GM19463 (cell line): ENCODE data around the gene OXT.
"Not testable (repeated sequence)": the region's sequence is repeated elsewhere in the genome, so short reads cannot be mapped to it uniquely, and the experiment has no call there.

Experiments used
- ATAC-seq: cut with Tn5 transposase; IDR thresholded peaks from one replicate; pipeline ENCODE4 v1.9.1; 2021; ENCODE audit warnings: mild to moderate bottlenecking, moderate library complexity; ENCODE audit not compliant: unreplicated experiment

Gene OXT

DNA sequence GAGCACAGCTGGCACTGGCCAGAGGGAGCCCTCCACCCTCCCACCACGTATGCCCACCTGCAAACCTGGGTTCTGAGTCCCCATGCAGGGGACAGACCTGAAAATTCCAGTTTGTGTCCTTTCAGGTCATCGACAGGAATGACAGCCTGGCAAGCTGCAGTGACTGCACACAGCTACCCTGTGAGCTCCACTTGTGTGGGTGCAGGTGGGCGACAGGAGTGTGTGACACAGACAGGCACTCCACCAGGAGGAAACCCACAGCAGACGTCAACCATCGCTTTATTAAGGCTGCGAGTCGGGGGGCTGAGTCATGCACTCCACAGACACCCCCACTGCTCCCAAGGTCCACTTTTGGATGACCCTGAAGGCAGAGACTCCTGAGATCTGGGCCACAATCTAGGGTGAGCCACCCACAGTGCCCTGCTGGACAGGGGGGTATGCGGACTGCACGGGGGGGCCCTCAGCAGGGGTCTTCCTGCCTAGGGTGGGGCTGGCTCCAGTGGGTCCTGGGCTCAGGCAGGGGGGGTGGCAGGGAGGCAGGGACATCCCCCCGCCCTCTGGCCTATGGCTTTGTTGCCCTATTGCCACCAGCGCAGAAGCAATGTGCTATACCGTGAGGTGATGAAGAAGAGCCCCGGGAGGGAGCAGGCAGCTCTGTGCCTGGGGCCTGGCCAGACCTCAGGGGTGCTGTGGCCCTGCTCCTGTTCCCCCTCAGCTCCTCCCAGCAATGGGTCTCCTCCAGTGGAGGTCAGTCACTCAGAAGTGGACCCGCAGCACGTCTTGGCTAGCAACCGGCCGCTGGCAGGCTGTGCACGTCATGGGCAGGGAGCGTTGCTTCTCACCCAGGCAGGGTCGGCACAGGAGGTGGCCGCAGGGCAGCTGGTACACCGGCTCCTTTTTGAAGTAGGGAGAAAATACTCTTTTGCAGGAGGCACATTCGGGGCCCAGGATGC lies 38.2 kb downstream of the OXT start:
- no peak for ATAC-seq

DNA sequence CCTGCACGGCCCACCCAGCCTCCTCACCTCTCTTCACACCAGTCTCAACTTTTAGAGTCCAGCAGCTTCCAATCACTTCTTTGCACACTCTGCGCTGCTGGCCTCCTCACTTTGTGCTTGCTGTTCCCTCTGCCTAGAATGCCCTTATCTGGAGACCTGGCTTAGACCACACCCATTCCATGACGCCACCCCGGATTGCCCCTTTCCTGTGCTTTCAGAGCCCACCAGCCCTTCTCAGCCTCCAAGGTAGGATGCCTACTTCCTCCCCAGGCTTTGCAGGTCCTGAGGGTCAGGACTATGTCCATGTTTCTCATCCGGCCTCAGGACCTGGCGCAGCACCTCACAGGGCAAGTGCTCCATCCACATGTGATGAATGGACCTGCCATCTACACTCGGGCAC lies 40.1 kb downstream of the OXT start:
- no peak for ATAC-seq

DNA sequence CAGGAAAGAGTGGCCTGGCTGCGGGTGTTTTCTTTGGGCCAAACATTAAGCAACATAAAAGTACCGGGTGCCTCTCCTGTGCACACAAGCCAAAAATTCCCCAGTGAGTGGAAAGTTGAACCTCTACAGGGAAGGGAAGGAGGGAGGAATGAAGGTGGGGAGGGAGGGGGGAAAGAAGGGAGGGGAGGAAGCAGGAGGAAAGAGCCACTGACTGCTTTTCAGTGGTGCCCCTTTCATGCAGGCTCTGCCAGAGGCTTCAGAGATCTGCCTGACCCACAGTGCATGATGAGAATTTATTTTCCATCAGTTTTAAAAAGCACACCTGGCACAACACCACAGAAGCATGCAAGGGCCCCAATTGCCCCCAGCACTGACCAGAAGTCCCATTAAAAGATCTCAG lies 40.6 kb downstream of the OXT start:
- ATAC-seq: no peak

DNA sequence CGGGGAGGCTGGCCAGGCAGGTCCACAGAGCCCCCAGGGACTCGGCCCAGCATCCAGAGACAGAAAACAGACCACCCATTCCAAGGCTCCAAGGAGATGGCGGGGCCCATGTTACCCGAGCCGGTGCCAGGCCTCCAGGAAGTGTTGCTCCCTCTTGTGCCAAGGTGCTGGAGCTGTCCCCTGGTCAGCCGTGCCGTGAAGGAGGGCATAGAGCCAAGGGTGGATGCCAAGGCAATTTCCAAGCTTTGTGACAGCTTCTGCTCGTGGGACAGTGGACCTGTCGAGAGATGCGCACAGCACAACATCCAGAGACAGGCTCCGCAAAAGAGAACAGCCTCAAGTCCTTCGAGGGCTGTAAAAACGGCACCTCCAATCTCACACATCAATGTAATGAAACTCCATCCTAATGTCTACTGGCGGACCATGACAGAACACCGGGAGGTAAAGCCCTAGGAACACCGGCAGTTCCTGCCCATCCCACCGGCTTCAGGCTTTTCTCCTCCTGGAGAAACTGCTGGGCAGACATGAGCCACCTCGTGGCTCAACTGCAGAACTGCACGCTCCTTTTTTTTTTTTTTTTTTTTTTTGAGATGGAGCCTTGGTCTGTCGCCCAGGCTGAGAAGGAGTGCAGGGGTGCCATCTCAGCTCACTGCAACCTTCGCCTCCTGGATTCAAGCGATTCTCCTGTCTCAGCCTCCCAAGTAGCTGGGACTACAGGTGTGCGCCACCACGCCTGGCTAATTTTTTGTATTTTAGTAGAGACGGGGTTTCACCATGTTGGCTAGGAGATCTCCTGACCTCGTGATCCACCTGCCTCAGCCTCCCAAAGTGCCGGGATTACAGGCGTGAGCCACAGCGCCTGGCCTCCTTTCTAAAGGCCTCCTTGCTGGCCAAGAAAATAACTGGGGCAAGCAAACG lies 44.0 kb downstream of the OXT start:
- no peak for ATAC-seq

DNA sequence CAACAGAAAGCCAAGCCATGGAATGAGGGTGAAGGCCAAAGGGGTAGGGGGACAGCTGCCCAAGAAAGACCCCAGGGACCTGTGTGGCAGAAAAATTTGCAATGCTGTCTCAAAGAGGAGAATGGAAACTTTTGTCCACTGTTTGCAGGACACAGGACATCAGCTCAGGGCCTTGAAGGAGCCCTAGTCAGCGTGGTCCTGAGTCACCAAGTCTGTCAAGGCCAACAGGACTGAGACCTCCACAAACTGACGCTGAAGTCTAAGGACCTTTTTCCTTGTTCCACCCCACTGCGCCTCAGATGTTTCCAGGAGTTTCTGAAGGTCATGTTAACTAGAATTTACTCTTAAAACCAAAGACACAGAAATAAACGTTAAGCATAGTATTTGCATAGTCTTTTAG lies 44.9 kb downstream of the OXT start:
- ATAC-seq: no peak

DNA sequence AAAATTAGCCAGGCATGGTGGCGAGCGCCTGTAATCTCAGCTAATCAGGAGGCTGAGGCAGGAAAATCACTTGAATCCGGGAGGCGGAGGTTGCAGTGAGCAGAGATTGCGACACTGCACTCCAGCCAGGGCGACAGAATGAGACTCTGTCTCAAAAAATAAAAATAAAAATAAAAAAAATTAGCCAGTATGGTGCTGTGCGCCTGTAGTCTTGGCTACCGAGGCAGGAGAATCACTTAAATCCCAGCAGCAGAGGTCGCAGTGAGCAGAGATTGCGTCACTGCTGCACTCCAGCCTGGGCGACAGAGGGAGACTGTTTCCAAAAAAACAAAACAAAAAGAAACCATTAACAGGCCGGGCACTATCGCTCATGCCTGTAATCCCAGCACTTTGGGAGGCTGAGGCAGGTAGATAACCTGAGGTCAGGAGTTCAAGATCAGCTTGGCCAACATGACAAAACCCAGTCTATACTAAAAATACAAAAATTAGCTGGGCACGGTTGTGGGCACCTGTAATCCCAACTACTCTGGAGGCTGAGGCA lies 46.5 kb downstream of the OXT start:
- ATAC-seq: not testable (repeated sequence)

DNA sequence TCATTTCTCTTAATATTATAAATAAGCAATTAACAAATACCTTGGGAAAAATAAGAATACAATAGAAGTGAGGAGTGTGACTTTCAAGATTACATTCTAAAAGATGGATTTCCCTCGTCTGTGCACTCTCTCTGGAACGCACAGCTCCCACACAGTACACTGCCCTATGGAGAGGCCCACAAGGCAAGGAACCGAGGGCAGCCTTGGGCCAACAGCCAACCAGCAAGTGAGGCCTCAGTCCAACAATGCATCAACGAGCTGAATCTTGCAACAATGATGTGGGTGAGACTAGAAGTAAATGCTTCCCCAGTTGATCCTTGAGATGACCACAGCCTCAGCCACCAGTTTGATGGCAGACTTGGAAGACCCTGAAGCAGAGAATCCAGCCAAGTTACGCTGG lies 47.6 kb downstream of the OXT start:
- no peak for ATAC-seq

DNA sequence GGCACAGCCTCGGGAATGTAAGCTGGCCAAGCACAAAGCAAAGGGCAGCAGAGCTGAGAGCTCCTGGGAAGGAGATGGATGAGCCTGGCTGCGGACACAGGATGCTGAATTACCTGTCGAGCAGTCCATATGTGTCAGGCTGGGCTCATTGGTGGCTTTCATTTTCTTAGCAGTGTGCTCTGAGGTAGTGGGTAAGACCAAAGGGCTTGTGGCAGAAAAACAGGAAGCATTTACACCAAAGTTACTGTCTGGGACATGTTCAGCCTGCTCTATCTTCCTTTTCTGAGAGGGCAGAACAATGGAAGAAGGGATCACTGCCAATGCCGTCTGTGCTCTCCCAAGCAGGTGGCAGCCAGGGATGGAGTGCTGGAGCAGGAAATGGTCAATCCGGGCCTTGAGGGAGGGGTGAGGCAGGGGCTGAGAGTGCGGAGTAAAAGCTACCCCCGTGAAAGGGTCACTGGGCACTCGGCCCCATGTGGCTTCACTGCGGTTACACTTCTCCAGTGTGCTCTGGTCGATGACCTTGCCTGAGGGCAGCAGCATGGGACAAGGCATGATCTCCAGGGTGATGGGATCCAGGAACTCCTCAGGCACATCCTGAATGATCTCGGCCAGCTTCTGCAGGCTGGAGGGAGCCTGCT lies 50.0 kb downstream of the OXT start:
- ATAC-seq: no peak
